Measurements from ENCODE around the gene MTCH1.

Gene MTCH1

GRCh38 chr6:36989264-36989663 is 3.3 kb upstream of the MTCH1 start:
- DNase-seq, result no peak

GRCh38 chr6:36986704-36987047 is 680 bp upstream of the MTCH1 start:
- DNase-seq, result no peak

GRCh38 chr6:36985417-36985807 is 584 bp downstream of the MTCH1 start:
- DNase-seq, result no peak

GRCh38 chr6:36984581-36985416 is 1.2 kb downstream of the MTCH1 start:
- DNase-seq, result no peak

- DNase-seq, result no peak
Measured at GRCh38 chr6:36983538-36983937, 2.5 kb downstream of the MTCH1 start.

- DNase-seq, result no peak
Measured at GRCh38 chr6:36980876-36981619, 4.9 kb downstream of the MTCH1 start.

- DNase-seq, result no peak
Measured at GRCh38 chr6:36980129-36980528, 5.9 kb downstream of the MTCH1 start.

GRCh38 chr6:36979347-36979742 is 6.7 kb downstream of the MTCH1 start:
- no peak for DNase-seq

- DNase-seq, result no peak
Measured at GRCh38 chr6:36978421-36979346, 7.3 kb downstream of the MTCH1 start.

GRCh38 chr6:36977470-36977941 is 8.5 kb downstream of the MTCH1 start:
- no peak for DNase-seq

GRCh38 chr6:36976931-36977330 is 9.1 kb downstream of the MTCH1 start:
- DNase-seq, result no peak

- no peak for DNase-seq
Measured at GRCh38 chr6:36976509-36976908, 9.5 kb downstream of the MTCH1 start.

- DNase-seq, result no peak
Measured at GRCh38 chr6:36976007-36976264, 10.1 kb downstream of the MTCH1 start.

- DNase-seq, result no peak
Measured at GRCh38 chr6:36975231-36976006, 10.6 kb downstream of the MTCH1 start.

- DNase-seq, result no peak
Measured at GRCh38 chr6:36973647-36974046, 12.3 kb downstream of the MTCH1 start.

- no peak for DNase-seq
Measured at GRCh38 chr6:36973190-36973589, 12.8 kb downstream of the MTCH1 start.

- DNase-seq, result no peak
Measured at GRCh38 chr6:36971921-36972673, 13.9 kb downstream of the MTCH1 start.

- DNase-seq, result no peak
Measured at GRCh38 chr6:36970892-36971842, 14.8 kb downstream of the MTCH1 start.

GRCh38 chr6:36969988-36970891 is 15.8 kb downstream of the MTCH1 start:
- DNase-seq, result no peak

Data from cortex of kidney (tissue), 1 donor.